ENCODE measurements around the gene CFB. TPM values are rescaled to one million over a fixed set of nuclear protein-coding genes. Genes with fewer than 3 reads are reported as not detected.
"Not testable (repeated sequence)": the region's sequence is repeated elsewhere in the genome, so short reads cannot be mapped to it uniquely, and the experiment has no call there.

CFB gene
- not detected for polyA plus RNA-seq (2012; ENCODE audit: insufficient read depth, insufficient read length)

DNA sequence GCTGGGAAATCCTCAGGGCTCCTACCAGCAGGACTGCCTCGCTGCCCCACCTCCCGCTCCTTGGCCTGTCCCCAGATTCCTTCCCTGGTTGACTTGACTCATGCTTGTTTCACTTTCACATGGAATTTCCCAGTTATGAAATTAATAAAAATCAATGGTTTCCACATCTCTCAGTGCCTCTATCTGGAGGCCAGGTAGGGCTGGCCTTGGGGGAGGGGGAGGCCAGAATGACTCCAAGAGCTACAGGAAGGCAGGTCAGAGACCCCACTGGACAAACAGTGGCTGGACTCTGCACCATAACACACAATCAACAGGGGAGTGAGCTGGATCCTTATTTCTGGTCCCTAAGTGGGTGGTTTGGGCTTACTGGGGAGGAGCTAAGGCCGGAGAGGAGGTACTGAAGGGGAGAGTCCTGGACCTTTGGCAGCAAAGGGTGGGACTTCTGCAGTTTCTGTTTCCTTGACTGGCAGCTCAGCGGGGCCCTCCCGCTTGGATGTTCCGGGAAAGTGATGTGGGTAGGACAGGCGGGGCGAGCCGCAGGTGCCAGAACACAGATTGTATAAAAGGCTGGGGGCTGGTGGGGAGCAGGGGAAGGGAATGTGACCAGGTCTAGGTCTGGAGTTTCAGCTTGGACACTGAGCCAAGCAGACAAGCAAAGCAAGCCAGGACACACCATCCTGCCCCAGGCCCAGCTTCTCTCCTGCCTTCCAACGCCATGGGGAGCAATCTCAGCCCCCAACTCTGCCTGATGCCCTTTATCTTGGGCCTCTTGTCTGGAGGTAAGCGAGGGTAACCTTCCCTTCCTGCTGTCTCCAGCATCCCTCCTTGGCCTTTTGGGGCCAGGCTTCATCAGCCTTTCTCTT, at the start of gene CFB:
TSS of gene CFB (plus strand) at position 589 of the 863 bp plus-strand sequence. CDS start at position 716, 127 bp downstream.
- no peak for DNase-seq (ENCODE audit: low read depth, low spot score)
- no peak within 1 kb of the TSS for H3K4me3 ChIP-seq (ENCODE audit: low read length)

DNA sequence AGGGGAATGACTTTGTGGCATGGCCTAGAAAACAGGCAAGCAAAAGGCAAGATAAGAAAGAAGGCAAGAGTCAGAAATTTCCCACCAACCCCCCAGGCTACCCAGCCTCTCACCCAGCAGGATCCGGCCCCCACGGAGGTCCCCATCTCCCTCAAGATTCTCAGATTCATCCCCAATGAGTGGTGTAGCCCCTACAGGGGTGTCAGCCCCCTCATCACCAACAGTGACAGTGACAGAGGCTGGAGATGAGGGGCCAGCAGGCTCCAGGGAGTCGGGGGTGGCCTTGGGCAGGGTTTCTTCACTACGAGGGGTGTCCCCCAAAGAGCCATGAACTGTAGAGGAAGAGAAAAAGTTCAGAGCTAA, 49.4 kb upstream of the CFB start:
- H3K4me3 ChIP-seq (ENCODE audit: low read length), result peak overlapping the region; percentile 95
- no peak for DNase-seq (ENCODE audit: low read depth, low spot score)

DNA sequence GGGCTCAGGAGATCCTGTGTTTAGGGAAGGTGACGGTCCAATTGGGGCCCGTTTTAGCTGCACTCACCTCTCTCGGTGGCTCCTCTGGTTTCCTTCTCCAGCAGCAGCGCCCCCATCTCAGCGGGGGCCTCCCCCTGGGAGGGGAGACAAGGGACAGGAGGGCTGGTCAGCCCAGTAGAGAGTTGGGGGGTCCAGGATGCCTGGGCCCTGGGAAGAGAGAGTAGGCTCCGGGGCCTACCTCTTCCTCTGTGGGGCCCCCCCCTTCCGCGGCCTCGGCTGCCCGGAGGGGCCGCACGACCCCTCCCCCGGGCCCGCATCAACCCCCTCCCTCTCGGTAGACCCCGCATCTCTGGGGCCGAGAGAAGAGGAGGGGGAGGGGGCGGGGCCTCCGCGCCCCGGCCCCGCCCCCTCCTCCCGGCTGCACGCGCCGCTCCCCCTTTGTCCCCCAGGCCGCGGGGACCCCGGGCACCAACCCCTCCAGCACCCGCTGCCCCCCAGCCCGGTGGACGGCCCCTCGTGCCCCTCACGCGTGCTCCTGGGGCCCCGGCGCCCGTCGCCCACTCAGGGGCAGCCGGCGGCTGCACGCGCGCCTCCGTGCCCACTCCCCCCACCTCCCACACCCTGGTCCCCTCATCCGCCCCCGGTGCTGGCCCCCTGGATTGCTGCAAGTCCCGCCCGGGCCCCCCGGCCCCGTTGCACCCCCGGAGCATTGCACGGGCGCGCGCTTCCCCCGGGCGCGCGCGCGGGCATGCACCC, 48.9 kb upstream of the CFB start:
- no peak for DNase-seq (ENCODE audit: low read depth, low spot score)
- H3K4me3 ChIP-seq (ENCODE audit: low read length), result peak overlapping the region; percentile 95

DNA sequence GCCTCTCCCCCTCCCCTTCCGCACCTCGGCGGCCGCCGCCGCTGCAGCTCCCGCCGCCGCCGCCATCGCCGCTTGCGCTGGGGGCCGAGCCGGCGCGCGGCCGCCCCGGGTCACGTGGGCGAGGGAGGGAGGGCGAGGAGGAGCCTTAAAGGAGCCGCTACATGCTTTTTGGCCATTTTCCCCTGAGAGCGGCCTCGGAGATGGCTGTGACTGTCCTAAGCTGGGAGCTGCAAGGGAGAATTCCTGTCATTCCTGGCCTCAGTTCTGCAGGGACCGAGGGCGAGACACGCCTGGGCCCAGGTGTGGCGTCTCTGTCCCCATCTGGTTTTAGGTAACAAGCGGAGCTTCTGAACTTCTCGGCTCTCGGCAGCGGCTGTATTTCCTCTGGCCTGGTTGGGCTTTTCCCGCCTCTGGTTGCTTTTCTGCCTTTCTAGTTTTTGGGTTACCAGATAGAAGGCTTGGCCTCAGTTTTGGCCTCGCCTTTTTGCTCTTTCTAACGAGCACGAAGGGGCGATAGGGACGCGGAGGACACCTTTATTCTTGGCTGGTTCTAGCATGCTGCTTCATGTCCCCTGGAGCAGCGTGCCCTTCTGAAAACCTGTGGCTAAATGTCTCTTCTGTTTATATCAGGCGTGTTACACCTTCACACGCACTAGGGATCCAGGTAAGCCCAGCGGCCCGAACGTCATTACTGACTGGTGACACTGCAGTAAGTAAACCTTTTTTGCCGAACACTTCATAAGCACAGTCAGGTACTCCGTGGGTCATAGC, 48.1 kb upstream of the CFB start, which contains the start of gene EHMT2:
TSS of gene EHMT2 (minus strand) at position 87 of the 771 bp plus-strand sequence. CDS start at position 66, 21 bp downstream.
- H3K4me3 ChIP-seq (ENCODE audit: low read length), result peak within 1 kb of the TSS; percentile 95
- DNase-seq (ENCODE audit: low read depth, low spot score), result peak; percentile 68

DNA sequence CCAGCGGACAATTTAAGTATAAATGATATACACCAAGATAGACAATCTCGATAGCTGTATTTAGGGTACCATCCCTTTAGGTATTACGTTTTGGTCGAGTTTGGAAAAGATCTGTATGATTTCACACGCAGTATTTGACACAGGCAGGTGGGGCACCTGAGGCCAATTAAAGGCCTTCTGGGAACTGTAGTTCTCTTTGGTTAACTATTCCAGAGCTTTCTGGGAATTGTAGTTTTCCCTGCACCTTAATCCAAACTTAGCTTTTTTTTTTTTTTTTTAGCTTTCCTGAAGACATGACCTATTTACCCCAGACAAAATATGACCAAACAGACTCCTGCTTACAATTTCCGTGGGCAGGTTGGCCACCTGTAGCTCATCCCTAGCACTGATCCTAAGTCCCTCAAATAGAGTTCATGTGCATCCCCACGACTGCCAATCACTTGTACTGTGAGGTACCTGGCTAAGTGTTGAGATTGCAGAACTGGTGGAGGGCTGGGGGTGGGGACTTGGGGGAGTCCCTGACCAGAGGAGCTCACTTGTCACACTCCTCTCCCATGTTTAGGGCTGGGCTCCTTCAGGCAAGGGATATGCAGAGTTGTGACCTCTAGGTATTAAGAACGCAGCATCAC, 47.4 kb upstream of the CFB start:
- H3K4me3 ChIP-seq (ENCODE audit: low read length), result peak overlapping the region; percentile 95
- peak; percentile 49 for DNase-seq (ENCODE audit: low read depth, low spot score)

DNA sequence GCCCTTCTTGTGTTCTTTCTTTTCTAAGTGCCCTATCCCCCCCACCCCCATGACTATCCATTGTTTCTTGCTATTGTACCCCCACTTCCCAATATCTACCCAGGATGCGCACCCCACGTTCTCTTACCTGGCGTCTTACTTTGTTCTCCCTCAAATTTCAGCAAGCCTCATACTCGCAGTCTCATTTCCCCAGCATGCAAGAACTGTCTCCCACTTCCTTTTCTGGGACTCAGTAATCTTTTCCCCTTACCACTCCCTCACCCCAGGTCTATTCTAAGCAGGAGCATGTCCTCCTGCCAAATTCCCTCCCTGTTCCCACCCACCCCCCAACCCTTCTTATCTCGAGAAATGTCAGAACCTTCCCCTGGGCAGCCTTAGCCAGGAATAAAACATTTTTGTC, 46.7 kb upstream of the CFB start:
- DNase-seq (ENCODE audit: low read depth, low spot score), result no peak
- no peak overlapping the region for H3K4me3 ChIP-seq (ENCODE audit: low read length)

DNA sequence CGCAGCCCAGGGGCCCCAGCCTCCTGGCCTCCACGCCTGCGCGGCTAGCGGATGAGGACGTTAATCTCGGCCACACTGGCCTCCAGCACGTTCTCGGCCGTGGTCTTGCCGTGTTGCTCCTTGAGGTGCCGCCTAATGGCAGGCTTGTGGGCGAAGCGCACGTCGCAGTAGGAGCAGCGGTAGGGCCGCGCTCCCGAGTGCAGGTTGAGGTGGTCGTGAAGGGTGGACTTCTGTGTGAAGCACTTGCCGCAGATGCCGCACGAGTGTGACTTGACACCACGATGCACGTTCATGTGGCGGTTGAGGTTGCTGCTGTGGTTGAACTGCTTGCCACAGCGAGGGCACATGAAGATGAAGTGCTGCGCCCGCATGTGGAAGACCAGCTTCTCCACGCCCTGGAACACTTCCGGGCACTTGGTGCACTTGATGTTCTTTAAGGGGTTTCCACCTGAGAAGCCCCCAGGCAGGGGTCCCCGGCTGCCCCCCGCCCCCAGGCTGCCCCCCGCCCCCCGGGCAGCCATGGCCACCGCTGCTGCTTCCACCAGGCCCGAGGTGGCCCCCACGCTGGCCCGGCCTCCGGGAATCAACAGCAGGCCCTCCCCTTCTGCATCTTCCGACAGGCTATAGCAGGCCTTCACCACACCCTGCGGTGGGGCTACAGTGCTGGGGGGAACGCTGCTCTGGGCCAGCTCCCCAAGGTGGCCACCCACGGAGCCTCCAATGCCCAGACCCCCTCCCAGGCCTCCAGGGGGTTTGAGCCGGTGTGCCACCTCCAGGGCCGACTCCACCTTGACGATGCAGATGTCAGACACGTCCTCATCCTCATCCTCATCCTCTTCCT, 45.8 kb upstream of the CFB start:
- no peak for DNase-seq (ENCODE audit: low read depth, low spot score)
- H3K4me3 ChIP-seq (ENCODE audit: low read length), result no peak overlapping the region

DNA sequence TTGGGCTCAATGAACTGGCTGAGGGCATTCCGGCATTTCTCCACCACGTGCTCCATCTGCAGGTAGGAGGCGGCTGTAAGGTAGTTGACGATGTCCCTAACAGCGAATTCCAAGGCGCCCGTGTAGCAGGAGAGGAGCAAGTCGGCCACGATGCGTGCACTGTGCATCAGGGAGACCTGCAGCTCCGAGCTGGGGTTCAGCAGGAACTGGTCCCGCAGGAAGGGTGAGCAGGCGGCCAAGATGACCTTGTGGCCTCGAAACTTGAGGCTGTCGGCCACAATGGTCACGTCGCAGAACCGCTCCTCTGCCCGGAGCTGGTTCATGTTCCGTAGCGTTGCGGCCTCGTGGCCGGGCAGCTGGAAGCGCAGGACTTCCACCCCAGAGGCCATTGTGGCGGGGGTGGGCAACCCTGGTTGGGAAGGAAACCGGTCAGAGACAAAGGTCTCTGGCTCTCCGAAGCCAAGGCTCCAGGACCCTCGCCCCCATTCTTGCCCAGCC, 44.9 kb upstream of the CFB start:
- H3K4me3 ChIP-seq (ENCODE audit: low read length), result peak overlapping the region; percentile 63
- DNase-seq (ENCODE audit: low read depth, low spot score), result no peak

DNA sequence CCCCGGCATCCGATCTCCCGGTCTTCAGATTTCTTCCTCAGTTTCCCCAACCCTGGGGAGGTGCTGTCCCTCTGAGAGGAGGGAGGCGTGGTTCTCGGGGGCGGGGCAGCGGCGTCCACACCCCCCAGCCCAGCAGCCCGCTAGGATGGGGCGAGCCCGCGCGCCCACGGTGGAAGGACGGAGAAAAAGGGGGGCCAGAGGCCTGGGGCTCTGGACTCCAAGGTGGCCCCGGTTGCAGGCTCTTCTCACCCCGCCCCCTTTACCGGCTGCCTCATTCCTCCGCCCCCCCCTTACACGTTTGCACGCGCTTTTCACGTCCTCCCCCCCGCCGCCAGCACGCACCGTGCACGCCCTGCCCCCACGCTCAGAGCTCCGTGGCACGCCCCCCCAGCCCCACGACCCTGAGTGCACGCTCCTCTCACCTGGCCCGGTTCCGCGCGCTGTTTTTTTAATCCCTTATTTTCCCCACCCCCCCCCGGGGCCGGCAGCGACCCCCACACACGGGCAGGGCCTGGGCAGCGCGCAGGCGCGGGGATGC, 44.4 kb upstream of the CFB start:
- H3K4me3 ChIP-seq (ENCODE audit: low read length), result peak overlapping the region; percentile 63
- DNase-seq (ENCODE audit: low read depth, low spot score), result peak; percentile 29

DNA sequence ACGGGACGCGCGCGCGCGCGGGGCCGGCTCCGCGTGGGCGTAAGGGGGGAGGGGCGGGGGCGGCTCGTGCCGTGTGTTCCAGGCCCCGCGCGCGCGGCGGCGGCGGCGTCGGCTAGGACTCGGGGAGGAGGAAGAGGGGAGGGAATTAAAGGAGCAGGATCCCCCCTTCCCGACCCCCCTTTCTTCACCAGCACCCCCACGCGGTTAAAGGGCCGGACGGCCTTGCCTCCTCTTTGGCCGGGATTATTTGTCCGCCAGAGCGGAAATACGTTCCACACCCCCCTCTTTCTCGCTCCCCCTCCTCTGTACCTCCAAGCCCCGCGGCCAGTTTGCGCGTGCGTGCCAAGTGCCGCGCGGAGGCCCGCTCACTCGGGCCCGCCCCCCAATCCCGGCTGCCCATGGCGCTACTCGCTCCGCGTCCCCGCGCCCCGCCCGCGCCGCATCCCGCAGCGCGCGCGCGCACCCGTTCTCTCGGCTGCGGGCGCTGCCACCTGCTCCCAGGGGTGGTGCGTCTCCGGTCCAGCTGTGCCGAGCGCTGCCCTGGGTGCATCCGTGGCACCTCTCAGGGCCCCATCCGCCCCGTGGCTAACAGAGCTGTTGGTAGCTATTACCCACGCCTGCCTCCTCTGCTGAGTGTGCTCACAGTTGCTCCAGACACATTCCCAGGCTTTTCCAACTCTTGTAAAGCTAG, 43.8 kb upstream of the CFB start, which contains the start of gene ZBTB12:
TSS of gene ZBTB12 (minus strand) at position 134 of the 691 bp plus-strand sequence. CDS start 781 bp downstream, outside the sequence.
- H3K4me3 ChIP-seq (ENCODE audit: low read length), result peak within 1 kb of the TSS; percentile 63
- peak; percentile 88 for DNase-seq (ENCODE audit: low read depth, low spot score)

DNA sequence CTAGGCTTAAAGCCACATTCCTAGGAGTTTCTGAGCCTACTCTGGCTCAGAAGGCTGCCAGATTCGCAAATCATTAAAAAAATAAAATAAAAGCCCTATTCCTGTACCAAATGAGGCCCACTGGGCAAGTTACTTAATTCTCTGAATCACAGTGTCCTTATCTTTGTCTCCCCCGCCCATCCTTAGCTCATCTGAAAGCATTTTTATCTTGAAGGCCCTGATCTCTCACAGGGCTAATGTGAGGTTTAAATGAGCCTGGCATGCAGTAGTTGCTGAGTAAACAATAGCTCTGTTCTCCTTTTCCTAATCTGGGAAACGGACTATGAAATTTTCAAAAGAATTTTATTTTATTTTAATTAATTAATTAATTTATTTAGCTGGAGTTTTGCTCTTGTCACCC, 41.9 kb upstream of the CFB start:
- no peak overlapping the region for H3K4me3 ChIP-seq (ENCODE audit: low read length)
- no peak for DNase-seq (ENCODE audit: low read depth, low spot score)

DNA sequence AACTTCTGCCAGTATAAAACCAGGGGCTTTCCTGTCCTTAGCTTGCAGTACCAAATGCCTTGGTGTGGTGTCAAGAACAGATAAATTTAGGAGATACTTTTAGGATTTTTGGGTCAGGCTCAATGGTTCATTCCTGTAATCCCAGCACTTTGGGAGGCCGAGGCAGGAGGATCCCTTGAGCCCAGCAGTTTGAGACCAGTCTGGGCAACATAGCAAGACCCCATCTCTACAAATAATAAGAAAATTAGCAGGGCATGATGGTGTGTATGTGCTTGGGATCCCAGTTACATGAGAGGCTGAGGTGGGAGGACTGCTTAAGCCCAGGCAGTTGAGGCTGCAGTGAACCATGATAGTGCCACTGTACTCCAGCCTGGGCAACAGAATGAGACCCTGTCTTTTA, 40.9 kb upstream of the CFB start:
- no peak overlapping the region for H3K4me3 ChIP-seq (ENCODE audit: low read length)
- no peak for DNase-seq (ENCODE audit: low read depth, low spot score)

DNA sequence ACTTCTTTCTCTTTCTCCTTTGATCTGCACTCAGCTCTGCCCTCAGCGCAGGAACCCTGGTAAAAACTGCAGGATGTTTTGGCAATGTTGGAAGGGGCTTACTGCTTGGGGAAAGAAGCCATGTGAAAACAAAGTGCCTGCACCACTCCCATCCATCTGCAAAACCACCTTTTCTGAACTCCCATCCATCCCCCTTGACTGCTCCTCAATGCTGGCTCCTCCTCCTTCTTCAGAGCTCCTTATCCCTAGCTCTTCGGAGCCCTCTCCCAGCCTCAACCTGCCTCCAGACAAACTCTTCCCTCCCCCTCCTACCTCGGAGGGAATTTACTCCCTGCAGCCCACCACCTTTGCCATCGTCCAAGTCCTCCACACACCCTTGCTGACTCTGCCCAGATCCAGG, 39.8 kb upstream of the CFB start:
- DNase-seq (ENCODE audit: low read depth, low spot score), result no peak
- no peak overlapping the region for H3K4me3 ChIP-seq (ENCODE audit: low read length)

DNA sequence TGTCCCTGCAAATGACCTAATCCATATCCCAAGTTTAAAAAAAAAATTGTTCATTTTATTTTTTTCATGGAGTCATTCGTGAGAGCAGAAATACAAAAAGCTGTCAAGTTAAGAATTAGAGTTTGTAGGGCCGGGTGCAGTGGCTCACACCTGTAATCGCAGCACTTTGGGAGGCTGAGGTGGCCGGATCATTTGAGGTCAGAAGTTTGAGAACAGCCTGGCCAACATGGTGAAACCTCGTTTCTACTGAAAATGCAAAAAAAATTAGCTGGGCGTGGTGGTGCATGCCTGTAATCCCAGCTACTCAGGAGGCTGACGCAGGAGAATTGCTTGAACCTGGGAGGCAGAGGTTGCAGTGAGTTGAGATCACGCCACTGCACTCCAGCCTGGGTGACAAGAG, 39.2 kb upstream of the CFB start:
- not testable (repeated sequence) for DNase-seq (ENCODE audit: low read depth, low spot score); H3K4me3 ChIP-seq (ENCODE audit: low read length)

DNA sequence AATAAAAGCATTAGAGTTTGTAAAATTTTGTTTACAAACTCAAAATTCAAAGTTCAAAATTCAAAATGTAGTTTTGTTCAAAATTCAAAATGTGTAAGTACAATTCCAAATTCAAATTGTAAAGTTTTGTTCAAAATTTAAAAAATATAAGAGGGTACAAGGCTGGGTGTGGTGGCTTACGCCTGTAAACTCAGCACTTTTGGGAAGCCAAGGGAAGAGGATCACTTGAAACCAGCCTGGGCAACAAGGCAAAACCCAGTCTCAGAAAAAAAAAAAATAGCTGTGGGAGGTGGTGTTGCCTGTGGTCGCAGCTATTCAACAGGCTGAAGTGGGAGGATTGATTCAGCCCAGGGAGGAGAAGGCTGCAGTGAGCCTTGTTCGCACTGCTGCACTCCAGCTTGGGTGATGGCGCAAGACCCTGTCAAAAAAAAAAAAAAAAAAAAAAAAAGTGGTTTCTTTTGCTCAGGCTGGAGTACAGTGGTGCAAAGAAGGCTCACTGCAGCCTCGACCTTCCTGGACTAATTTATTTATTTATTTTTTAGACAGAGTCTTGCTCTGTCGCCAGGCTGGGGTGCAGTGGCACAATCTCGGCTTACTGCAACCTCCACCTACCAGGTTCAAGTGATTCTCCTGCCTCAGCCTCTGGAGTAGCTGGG, 38.6 kb upstream of the CFB start:
- no peak overlapping the region for H3K4me3 ChIP-seq (ENCODE audit: low read length)
- peak; percentile 36 for DNase-seq (ENCODE audit: low read depth, low spot score)

DNA sequence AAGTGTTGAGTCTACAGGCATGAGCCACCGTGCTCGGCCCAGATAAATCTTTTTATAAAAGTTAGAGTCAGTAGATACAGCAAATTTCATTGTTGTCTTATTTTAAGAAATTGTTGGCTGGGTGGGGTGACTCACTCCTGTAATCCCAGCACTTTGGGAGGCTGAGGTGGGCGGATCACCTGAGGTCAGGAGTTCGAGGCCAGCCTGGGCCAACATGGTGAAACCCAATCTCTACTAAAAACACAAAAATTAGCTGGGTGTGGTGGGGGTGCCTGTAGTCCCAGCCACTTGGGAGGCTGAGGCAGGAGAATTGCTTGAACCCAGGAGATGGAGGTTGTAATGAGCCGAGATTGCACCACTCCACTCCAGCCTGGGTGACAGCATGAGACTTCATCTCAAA, 37.6 kb upstream of the CFB start:
- not testable (repeated sequence) for H3K4me3 ChIP-seq (ENCODE audit: low read length); DNase-seq (ENCODE audit: low read depth, low spot score)

DNA sequence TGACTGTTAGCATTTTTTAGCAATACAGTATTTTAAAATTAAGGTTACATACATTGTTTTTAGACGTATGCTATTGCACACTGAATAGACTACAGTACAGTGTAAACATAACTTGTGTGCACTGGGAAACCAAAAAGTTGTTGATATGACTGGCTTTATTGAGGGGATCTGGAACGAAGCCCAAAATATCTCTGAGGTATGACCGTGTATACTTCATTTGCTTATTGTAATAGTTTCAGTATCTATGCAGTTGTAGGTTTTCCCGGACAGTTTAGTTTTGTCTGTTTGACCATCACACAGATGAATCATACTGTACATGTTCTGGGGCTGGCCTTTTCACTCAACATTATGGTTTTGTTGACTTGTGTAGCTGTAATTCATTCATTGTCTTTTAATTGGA, 37.1 kb upstream of the CFB start:
- H3K4me3 ChIP-seq (ENCODE audit: low read length), result no peak overlapping the region
- DNase-seq (ENCODE audit: low read depth, low spot score), result no peak
